Measurements from ENCODE around the gene VAMP3.

DNA sequence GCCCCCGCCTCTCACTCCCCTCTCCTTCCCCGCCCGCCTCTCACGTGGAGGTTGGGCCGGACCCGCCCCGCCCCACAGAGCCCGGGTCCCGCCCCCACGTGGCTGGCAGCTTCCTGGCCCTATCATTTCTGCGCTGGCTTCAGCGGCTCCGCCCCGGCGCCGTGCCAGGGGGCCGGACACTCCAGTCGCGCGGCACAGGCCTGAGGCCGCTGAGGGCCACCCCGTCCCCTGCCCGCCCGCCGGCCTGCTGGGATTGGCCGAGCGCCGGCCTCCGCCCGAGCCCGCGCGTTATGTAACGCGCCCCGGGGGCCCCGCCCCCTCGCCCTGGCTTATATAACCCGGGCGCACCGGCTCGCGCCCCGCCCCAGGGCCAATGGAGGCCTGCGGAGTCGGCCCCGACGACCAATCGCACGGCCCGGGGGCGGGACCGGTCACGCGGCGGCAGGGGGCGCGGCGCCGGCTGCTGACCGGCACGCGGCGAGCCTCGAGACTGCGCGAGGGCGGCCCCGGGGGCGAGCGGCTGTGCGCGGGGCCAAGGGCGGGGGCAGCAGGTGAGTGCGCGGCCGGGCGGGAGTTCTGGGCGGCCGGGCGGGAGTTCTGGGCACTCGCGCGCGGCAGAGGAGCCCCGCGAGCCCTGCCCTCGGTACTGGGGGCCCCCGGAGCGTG is 12.9 kb downstream of the VAMP3 start, which contains the start of gene PER3:
- TF ChIP-seq POLR2AphosphoS5 (IDR thresholded peaks at IDR 0.05; ENCODE audit: low read depth, low read length) = no peak
- no peak for TF ChIP-seq TAF1 (IDR thresholded peaks at IDR 0.05; ENCODE audit: borderline replicate concordance, insufficient read depth, low read length)
- TF ChIP-seq, protein P1, sequence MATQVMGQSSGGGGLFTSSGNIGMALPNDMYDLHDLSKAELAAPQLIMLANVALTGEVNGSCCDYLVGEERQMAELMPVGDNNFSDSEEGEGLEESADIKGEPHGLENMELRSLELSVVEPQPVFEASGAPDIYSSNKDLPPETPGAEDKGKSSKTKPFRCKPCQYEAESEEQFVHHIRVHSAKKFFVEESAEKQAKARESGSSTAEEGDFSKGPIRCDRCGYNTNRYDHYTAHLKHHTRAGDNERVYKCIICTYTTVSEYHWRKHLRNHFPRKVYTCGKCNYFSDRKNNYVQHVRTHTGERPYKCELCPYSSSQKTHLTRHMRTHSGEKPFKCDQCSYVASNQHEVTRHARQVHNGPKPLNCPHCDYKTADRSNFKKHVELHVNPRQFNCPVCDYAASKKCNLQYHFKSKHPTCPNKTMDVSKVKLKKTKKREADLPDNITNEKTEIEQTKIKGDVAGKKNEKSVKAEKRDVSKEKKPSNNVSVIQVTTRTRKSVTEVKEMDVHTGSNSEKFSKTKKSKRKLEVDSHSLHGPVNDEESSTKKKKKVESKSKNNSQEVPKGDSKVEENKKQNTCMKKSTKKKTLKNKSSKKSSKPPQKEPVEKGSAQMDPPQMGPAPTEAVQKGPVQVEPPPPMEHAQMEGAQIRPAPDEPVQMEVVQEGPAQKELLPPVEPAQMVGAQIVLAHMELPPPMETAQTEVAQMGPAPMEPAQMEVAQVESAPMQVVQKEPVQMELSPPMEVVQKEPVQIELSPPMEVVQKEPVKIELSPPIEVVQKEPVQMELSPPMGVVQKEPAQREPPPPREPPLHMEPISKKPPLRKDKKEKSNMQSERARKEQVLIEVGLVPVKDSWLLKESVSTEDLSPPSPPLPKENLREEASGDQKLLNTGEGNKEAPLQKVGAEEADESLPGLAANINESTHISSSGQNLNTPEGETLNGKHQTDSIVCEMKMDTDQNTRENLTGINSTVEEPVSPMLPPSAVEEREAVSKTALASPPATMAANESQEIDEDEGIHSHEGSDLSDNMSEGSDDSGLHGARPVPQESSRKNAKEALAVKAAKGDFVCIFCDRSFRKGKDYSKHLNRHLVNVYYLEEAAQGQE (IDR thresholded peaks at IDR 0.05; ENCODE audit: insufficient read depth in 1 of 2, low read depth in 2 of 2, low read length in 2 of 2) = no peak
